H1 (cell line): ENCODE results near the gene DIPK1C. TPM values are rescaled to one million over a fixed set of nuclear protein-coding genes. Genes with fewer than 3 reads are reported as not detected.

Experiments used
- BCL11A ChIP-seq, 2 experiments: IDR thresholded peaks; one replicate each; pipeline ENCODE4 v1.6.1; 2011; ENCODE audit warnings: low read depth in 2 of 2, low read length in 2 of 2, mild to moderate bottlenecking in 2 of 2
- CTCF ChIP-seq, 3 experiments: IDR thresholded peaks; 1 replicate in 2 of 3; 2 replicates in 1 of 3; pipeline versions ENCODE4 v1.5.1 to v1.6.1; 2011; ENCODE audit warnings: low read length in 3 of 3, mild to moderate bottlenecking in 3 of 3, inconsistent platforms in 2 of 3, low read depth in 1 of 3, moderate library complexity in 1 of 3; ENCODE audit not compliant: insufficient read depth in 1 of 3; ENCODE audit errors: control extremely low read depth in 1 of 3
- NANOG ChIP-seq: IDR thresholded peaks from 2 replicates; pipeline ENCODE4 v1.6.1; 2011; ENCODE audit warnings: low read length, low read depth, mild to moderate bottlenecking, inconsistent platforms; ENCODE audit not compliant: insufficient read depth, poor library complexity, severe bottlenecking
- polyA plus RNA-seq, 7 experiments: library from polyadenylated mRNA; depleted of rRNA in 3 of 7; stranded (reverse) in 5 of 7; unstranded in 2 of 7; fragments of >200 nt in 5 of 7; fragments of 200-250 nt in 2 of 7; gene quantifications; 1 replicate in 5 of 7; 2 replicates in 1 of 7; 4 replicates in 1 of 7; pipeline versions ENCODE4 v1.2.1 to v1.2.3, GENCODE V29; 2011 to 2013; ENCODE audit warnings: missing spikeins in 2 of 7, mixed read lengths in 2 of 7
- total RNA-seq: library from RNA; stranded (reverse); fragmentation: NEBNext Ultra II Directional; extraction: Animal tissue kit (Norgen Biotek cat#: 25700); gene quantifications from 2 replicates; pipeline ENCODE4 v1.2.1, GENCODE V29; 2021

The DIPK1C gene
- total and polyA plus RNA-seq, 2 of the 8 experiments (the other 6 are each of a cell fraction or from before 2014, with no cell fraction given) = 0.08 TPM; not detected in 1

GRCh38 chr18:74473976-74474640 lies 17.0 kb upstream of the DIPK1C start (continued):
- TF ChIP-seq BCL11A (IDR thresholded peaks at IDR 0.05; ENCODE audit: low read depth in 2 of 2, low read length in 2 of 2) (no peak), CTCF (IDR thresholded peaks at IDR 0.05; ENCODE audit: control extremely low read depth in 1 of 3, insufficient read depth in 1 of 3, low read depth in 1 of 3, low read length in 3 of 3) (no peak), NANOG (no peak)
